ENCODE data around the gene BLTP3A.

BLTP3A gene

GRCh38 chr6:34819571-34820480, 27.9 kb downstream of the BLTP3A start:
- Histone ChIP-seq H3K36me3 (ENCODE audit: control insufficient read depth, insufficient read depth, low read length) (no peaks in the 10 kb centered on the region), H3K4me2 (ENCODE audit: low read length) (no peak overlapping the region), H3K79me2 (peaks cover 7% of the 10 kb centered on the region), H3K4me1 (peaks cover 5% of the 10 kb centered on the region), H3K4me3 (ENCODE audit: low read depth, low read length) (no peak overlapping the region), H2AFZ (no peak overlapping the region), H3K9ac (no peak overlapping the region), H3K9me3 (ENCODE audit: control insufficient read depth, low read length) (no peaks in the 10 kb centered on the region), H3K27me3 (ENCODE audit: control insufficient read depth, insufficient read depth, low read length) (no peaks in the 10 kb centered on the region), H3K27ac (no peak overlapping the region)
- TF ChIP-seq CTCF (IDR thresholded peaks at IDR 0.05): no peak

- Histone ChIP-seq H3K9ac (no peak overlapping the region), H3K9me3 (ENCODE audit: control insufficient read depth, low read length) (no peaks in the 10 kb centered on the region), H2AFZ (no peak overlapping the region), H3K79me2 (no peaks in the 10 kb centered on the region), H3K4me1 (no peaks in the 10 kb centered on the region), H3K27ac (no peak overlapping the region), H3K27me3 (ENCODE audit: control insufficient read depth, insufficient read depth, low read length) (no peaks in the 10 kb centered on the region), H3K4me2 (ENCODE audit: low read length) (no peak overlapping the region), H3K4me3 (ENCODE audit: low read depth, low read length) (no peak overlapping the region), H3K36me3 (ENCODE audit: control insufficient read depth, insufficient read depth, low read length) (no peaks in the 10 kb centered on the region)
- TF ChIP-seq CTCF (IDR thresholded peaks at IDR 0.05): no peak
Observed at GRCh38 chr6:34829137-34829536, 37.3 kb downstream of the BLTP3A start.

GRCh38 chr6:34832942-34833341, 41.1 kb downstream of the BLTP3A start:
- no peaks in the 10 kb centered on the region for H3K36me3 ChIP-seq (ENCODE audit: control insufficient read depth, insufficient read depth, low read length)
- no peaks in the 10 kb centered on the region for H3K9me3 ChIP-seq (ENCODE audit: control insufficient read depth, low read length)
- H3K9ac ChIP-seq: no peak overlapping the region
- H2AFZ ChIP-seq: no peak overlapping the region
- no peak overlapping the region for H3K4me2 ChIP-seq (ENCODE audit: low read length)
- no peaks in the 10 kb centered on the region for H3K4me1 ChIP-seq
- TF ChIP-seq CTCF (IDR thresholded peaks at IDR 0.05): no peak
- H3K27ac ChIP-seq: no peak overlapping the region
- no peaks in the 10 kb centered on the region for H3K27me3 ChIP-seq (ENCODE audit: control insufficient read depth, insufficient read depth, low read length)
- peaks cover 9% of the 10 kb centered on the region for H3K79me2 ChIP-seq
- H3K4me3 ChIP-seq (ENCODE audit: low read depth, low read length): no peak overlapping the region

GRCh38 chr6:34834789-34835518, 43.1 kb downstream of the BLTP3A start:
- no peak overlapping the region for H3K9ac ChIP-seq
- TF ChIP-seq CTCF (IDR thresholded peaks at IDR 0.05): no peak
- no peaks in the 10 kb centered on the region for H3K4me1 ChIP-seq
- no peaks in the 10 kb centered on the region for H3K27me3 ChIP-seq (ENCODE audit: control insufficient read depth, insufficient read depth, low read length)
- no peaks in the 10 kb centered on the region for H3K9me3 ChIP-seq (ENCODE audit: control insufficient read depth, low read length)
- peaks cover 9% of the 10 kb centered on the region for H3K79me2 ChIP-seq
- no peak overlapping the region for H3K27ac ChIP-seq
- H3K4me3 ChIP-seq (ENCODE audit: low read depth, low read length): no peak overlapping the region
- no peak overlapping the region for H2AFZ ChIP-seq
- no peak overlapping the region for H3K4me2 ChIP-seq (ENCODE audit: low read length)
- no peaks in the 10 kb centered on the region for H3K36me3 ChIP-seq (ENCODE audit: control insufficient read depth, insufficient read depth, low read length)

Measured in parathyroid adenoma (tissue), 2 donors.